NCI-H510A treated with DMSO at 0.1 percent for 48 hours (cell line): Measurements from ENCODE around the gene UBE2Q2.
"Not testable (repeated sequence)": the region's sequence is repeated elsewhere in the genome, so short reads cannot be mapped to it uniquely, and the experiment has no call there.

Experiments
- DNase-seq: peaks from one replicate; lab custom pipeline; 2025; lab: John Stamatoyannopoulos, UW

The UBE2Q2 gene

GRCh38 chr15:75842722-75843677 is at the start of gene UBE2Q2:
Gene UBE2Q2 (plus strand): TSS chr15:75843447. CDS start chr15:75843667, 220 bp downstream.
- peak; percentile 54 for DNase-seq

DNA sequence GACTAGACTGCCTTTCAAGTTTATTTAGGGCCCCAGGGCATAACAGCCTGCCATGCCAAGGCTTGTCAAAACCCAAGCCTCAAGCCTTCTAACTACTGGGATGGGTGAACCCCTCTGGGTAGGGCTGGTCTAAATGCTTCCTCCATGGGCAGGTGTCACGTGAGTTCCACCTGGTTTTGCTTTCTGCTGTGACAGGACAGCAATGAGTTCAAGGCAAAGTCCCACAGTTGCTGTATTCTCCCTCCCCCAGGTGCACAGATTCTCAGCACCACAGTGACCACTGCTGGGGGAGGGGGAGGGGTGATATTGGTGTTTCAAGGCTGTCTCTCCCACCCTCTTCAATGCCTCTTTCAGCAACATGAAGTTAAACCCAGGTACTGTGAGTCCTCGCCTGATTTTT is 46.9 kb upstream of the UBE2Q2 start:
- DNase-seq, result no peak

GRCh38 chr15:75797146-75797545 is 46.1 kb upstream of the UBE2Q2 start:
- DNase-seq, result not testable (repeated sequence)

GRCh38 chr15:75799190-75799589 is 44.1 kb upstream of the UBE2Q2 start:
- DNase-seq, result no peak

DNA sequence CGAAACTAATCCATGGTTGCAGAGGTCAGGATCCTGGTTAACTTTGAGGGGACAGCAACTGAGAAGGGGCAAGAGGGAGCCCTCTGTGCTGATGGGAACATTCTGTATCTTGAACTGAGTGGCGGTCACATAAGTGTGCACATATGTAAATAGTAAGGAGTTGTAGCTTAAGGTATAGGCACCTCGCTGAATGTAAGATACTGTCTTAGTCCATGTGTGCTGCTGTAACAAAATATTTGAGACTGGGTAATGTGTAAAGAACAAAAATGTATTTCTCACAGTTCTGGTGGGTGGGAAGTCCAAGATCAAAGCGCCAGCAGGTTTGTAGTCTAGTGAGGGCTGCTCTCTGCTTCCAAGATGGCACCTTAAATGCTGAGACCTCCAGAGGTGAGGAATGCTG is 42.8 kb upstream of the UBE2Q2 start:
- DNase-seq, result not testable (repeated sequence)

GRCh38 chr15:75801859-75802593 is 41.2 kb upstream of the UBE2Q2 start:
- peak; percentile 21 for DNase-seq

- not testable (repeated sequence) for DNase-seq
Measured at GRCh38 chr15:75807486-75807885, 35.8 kb upstream of the UBE2Q2 start.

DNA sequence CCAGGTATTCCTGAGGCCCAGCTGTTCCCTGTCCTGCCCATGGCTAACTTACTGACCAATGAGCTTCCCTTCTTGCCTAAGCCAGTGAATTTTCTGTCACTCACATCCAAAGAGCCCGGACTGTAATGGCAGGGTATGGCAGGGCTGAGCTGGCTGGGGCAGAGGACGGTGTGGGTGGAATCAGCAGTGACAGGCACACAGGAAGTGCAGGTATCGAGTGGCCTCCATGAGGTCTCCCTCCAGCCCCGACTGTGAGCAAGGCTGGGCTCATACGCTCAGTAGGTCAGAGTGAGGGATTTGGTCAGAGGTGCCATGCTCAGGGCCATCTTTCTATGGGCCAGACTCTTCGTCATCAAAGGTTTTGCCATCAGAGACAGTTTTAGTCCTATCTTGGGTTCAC is 35.2 kb upstream of the UBE2Q2 start:
- not testable (repeated sequence) for DNase-seq

- no peak for DNase-seq
Measured at GRCh38 chr15:75808563-75808962, 34.7 kb upstream of the UBE2Q2 start.

- DNase-seq, result peak; percentile 52
Measured at GRCh38 chr15:75809986-75810750, 33.1 kb upstream of the UBE2Q2 start.

DNA sequence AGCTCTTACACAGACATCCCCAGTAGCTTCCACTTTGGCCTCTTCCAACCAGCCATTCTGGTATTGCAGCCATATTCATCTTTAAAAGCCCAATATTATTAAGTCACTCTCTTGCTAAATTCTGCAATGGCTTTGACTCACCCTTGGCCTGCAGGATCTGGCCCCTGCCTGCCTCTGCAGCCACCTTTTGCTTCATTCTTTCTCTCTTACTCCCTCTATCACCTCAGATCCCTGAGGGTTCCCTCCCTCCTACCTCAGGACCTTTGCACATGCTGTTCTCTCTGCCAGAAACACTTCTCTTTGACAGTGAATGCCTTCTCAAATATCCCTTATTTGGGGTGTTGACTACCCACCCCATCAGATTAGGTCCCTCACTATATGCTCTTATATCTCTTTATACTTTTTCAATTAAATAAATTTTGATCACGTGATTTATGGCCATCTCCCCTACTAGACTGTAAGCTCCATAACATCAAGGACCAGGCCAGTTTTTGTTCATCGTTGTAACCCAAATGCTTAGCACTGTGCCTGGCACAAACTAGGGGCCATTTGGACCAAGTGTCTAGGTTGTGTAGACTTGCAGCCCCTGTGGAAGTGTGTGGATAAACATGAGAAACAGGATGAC is 32.3 kb upstream of the UBE2Q2 start:
- DNase-seq, result no peak

DNA sequence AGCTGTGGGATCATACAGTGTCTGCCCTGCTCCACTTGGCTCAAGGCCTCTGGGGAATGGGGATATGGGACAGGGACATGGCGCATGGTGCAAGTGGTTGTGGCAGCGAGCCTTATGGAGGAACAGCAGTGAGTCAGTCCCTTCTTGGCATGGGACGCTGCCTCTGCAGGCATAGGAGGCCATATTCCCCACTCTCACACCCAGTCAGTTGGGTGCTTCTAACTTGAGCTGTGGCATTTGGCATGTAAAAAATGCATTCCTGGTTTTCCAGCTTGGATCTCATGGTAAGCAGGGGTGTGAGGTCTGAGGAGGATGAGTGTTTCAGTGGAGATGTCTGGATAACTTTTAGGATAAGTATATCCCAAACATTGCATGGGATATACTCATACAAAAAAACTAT is 31.6 kb upstream of the UBE2Q2 start:
- DNase-seq, result no peak

DNA sequence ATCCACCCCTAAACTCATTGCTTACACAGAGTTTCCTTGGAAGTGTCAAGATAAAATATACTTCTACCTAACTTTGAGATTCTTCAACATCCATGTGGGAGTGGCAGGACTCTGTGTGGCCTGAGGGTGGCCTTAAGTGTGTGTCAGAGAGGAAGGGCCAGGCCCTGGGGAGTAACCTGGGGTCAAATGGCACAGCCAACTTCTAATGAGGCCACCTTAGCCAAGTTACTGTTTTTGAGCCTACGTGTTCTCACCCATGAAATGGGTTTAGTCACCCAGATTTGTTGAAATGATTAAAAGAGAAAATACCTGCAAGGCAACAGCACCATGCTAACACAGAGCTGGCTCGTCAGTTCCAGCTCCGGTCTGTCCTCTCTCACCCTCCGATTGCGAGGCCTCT is 28.5 kb upstream of the UBE2Q2 start:
- no peak for DNase-seq

DNA sequence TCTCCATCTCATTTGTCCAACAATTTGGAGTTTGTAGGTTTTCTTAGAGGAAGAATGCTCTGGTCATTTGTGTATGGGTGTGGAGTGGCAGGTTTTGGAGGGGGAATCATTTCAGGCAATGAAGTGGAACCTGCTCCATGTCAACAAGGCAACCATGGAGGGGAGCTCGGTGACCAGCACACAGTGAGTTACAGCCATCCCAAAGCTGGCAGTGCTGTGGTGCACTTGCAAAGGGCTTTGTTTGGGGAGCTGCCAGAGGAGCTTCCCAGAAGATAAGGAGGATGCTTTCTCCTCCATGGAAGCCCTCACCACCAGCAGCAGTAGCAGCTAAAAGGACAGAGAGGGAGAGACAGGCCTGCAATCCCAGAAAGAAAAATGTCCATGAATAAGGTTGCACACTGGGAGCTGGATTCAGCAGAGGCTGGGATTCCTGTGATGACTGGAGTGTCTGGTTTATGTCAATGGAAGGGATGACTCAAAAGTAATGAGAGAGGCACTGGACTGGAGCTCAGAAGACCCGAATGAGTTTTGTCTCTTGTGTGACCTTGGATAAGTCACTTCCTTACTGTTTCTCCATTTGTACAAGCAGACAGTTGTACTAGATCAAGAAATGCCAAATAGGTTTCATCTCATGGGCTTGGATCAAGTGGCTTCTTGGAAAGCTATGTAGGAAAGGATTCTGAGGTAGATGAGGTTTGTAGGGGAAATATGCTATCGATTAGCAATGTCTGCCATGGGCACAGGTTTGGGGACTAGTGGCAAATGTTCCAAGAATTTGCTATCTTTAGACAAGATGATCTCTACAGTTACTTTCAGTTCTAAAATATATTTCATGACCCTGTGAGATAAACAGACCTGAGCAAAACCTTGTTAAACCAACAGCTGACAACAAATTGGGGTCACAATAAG is 27.2 kb upstream of the UBE2Q2 start:
- DNase-seq, result no peak

DNA sequence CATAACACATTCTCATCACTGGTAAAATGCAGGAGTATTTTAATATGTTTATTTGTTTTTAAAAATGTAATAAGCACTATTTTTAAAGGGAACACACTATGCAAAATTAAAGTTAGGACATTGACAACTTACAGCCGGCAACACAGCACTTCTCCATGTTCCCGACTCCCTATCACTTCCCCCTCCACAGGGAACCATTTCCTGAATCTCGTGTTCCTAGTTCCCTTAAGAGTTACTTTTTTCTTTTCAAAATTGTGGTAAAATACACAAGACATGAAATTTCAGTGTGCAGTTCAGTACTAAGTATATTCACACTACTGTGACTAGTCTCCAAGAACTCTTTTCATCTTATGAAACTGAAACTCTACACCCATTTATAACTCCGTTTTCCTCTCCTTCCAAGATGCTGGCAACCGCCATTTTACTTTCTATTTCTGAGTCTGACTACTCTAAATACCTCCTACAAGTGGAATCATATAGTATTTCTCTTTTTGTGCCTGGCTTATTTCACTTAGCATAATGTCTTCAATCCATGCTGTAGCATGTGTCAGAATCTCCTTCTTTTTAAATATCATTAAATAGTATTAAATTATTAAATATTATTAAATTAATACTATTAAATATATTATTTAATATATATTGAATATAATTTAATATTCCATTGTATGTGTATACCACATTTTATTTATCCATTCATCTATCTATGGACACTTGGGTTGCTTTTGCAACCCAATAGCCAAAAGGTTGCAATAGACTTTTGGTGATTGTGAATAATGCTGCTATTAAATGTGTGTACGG is 25.9 kb upstream of the UBE2Q2 start:
- DNase-seq, result no peak

DNA sequence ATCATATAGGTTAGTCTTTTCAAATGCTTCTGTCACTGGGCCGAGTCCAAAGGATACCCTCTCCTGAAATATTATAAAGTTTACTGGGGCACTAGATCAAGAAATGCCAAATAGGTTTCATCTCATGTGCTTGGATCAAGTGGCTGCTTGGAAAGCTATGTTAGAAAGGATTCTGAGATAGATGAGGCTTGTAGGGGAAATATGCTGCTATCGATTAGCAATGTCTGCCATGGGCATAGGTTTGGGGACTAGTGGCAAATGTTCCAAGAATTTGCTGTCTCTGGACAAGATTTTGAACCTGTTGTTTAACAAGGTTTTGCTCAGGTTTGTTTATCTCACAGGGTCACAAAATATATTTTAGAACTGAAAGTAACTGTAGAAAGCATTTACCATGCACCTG is 23.0 kb upstream of the UBE2Q2 start:
- no peak for DNase-seq

DNA sequence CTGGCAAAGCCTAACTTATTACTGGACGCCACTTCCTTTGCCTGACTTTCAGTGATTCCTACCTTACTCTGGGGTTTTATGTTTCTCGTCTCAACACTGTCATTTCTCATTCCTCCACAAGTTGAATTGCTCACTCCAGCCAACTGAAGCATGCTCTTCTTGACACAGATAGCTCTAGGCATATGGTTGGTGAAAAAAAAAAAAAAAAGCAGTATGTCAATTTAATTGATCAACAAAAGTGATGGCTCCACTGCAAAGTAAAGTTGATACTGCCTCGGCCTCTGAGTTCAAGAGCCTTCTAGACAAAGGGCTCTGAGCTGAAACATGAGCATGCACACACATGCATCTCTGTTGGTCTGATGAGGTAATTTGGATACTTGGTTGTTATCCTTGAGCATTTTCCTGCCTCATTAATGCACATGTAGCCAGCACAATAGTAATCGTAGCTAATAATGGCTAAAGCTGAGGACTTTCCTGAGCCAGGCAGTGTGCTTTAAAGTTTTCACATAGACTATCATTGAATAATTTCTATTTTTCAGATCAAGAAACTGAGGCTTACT is 21.4 kb upstream of the UBE2Q2 start:
- DNase-seq, result no peak

DNA sequence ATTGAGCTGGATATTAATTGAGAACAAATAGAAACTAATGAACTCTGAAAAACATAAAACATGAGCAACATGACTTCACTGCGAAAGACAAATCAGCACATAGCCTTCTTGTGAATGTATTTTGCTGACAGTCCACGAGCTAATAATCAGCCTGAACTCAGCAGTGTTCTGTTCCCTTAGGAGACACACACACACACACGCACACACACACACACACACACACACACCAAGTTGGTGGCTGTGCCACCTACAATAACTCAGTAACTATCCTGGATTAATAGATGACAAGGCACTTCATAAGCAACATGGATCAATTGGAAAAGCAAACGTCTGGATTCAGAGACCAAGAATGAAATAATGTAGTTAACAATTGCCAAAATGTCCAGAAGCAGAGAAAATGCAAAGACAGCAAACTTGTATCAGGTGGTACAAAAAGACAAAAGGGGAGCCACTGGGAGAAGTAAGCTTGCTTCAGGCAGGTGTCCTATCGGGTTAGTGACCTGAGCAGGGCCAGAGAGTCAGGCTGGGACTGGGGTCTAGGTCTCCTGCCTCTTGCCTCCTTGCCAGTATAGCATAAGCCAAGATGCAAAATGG is 20.5 kb upstream of the UBE2Q2 start:
- no peak for DNase-seq
